T-helper 2 cell treated with Interferon-gamma antibody and Interleukin-4, amounts not matched to agents 5 μg/mL and 100 μg/mL, for 36 hours (primary cell): ENCODE measurements around the gene OST4.
A peak's percentile ranks its signal among the peaks of the same experiment; 100 is the strongest.
"Not testable (repeated sequence)": the region's sequence is repeated elsewhere in the genome, so short reads cannot be mapped to it uniquely, and the experiment has no call there.

ENCODE experiments used
- DNase-seq: peaks from one replicate; pipeline ENCODE4 v3.0.0; 2021; ENCODE audit warnings: low spot score
- H3K27ac Mint-ChIP-seq: one replicate; pipeline ENCODE4 v1.8.0; 2021; ENCODE audit warnings: mild to moderate bottlenecking, mixed read lengths
- H3K27me3 Mint-ChIP-seq: one replicate; pipeline ENCODE4 v1.8.0; 2021; ENCODE audit warnings: low read depth, mixed read lengths
- H3K36me3 Mint-ChIP-seq: one replicate; pipeline ENCODE4 v1.8.0; 2021; ENCODE audit warnings: low read depth, mixed read lengths
- H3K4me1 Mint-ChIP-seq: one replicate; pipeline ENCODE4 v1.8.0; 2021; ENCODE audit warnings: low read depth, mixed read lengths
- H3K4me3 Mint-ChIP-seq: one replicate; pipeline ENCODE4 v1.8.0; 2022; ENCODE audit warnings: mild to moderate bottlenecking, moderate library complexity, mixed read lengths
- H3K9me3 Mint-ChIP-seq: one replicate; pipeline ENCODE4 v1.8.0; 2021; ENCODE audit warnings: mixed read lengths

The OST4 gene

DNA sequence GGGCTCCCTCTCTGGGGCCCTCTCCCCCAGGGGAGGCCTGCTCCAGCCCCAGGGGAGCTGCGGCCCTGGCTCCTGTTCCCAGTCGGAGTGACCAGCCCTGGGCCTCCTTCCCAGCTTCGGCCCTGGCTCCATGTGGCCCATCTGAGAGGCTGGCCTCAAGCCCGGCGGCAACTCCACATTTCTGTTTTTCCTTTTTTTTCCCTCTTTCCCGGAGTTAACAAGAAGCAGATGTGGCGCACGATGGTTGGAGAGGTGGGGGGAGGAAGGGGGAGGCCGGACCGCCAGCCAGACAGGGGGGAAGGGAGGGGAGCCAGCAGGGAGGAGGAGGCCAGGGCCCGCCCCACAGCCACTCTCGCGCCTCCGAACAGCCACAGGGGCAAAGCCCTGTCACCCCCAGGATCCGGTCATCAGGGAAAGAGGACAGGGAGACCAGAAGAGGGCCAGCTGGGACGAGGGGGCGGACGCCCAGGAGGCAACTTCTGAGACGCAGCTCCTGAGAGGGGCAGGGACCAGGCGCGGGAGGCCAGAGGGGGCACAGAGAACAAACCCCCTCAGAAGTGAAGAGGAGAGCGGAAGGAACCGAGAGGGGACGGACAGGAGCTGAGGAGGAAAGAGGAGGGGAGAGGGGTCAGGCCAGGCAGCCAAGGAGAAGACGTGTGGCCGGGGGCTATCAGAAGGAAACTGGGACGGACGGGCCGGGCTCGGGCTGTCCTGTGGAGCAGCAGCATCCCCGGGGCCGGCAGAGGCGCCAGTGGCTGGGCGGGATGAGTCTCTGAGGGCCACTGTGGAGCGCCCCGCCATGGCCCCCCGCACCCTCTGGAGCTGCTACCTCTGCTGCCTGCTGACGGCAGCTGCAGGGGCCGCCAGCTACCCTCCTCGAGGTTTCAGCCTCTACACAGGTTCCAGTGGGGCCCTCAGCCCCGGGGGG lies 7.1 kb upstream of the OST4 start, which contains the start of gene EMILIN1:
EMILIN1 (plus strand) TSS at position 349 of the 928 bp plus-strand sequence; CDS start at position 800, 451 bp downstream.
- Mint-ChIP-seq H3K27ac (peak within 1 kb of the TSS; percentile 28), H3K36me3 (peaks cover 2% of the 10 kb centered on the region), H3K27me3 (peaks cover 2% of the 10 kb centered on the region), H3K9me3 (no peaks in the 10 kb centered on the region), H3K4me1 (peaks cover 47% of the 10 kb centered on the region), H3K4me3 (no peak within 1 kb of the TSS)
- DNase-seq, result no peak

DNA sequence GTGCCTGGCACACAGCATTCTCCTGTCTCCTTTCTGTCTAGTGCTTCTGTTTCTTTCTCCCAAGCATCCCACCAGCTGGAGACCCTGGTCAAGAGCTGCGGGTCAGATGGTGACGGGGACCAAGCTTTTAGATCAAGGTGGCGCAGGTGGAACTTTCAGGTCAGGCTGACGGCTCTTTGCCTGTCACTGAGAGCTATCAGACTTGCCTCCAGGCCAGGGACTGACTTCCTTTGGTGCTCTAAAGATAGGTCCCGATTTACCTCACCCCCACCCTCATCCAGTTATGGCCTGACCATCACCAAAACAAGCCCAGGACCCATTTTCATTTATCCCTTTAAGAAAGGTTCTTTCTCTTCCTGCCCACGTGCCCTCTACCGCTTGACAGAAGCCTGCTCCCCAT lies 5.8 kb upstream of the OST4 start:
- H3K27me3 Mint-ChIP-seq, result peaks cover 2% of the 10 kb centered on the region
- peaks cover 2% of the 10 kb centered on the region for H3K36me3 Mint-ChIP-seq
- H3K4me3 Mint-ChIP-seq, result no peak overlapping the region
- no peaks in the 10 kb centered on the region for H3K9me3 Mint-ChIP-seq
- DNase-seq, result no peak
- peaks cover 56% of the 10 kb centered on the region for H3K4me1 Mint-ChIP-seq
- peak overlapping the region; percentile 28 for H3K27ac Mint-ChIP-seq

DNA sequence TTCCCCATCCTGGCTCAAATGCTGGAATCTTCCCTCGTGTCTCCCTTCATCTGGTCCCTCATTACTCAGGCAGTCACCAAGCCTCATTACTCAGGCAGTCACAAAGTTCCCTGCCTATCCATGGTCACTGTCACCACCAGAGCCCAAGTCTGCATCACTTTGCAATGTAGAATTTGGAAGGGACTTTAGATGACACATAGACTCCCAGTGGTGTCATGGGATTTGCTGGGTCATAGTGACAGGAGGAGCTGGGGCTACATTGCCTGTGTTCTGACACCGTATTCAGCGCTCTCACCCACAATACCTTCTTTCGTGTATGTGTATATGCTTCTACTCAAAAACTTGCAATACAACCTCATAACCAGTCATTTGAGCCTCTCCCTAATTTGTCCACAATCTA lies 4.9 kb upstream of the OST4 start:
- H3K36me3 Mint-ChIP-seq, result peaks cover under 1% of the 10 kb centered on the region
- H3K4me3 Mint-ChIP-seq, result peak overlapping the region; percentile 22
- H3K4me1 Mint-ChIP-seq, result peaks cover 54% of the 10 kb centered on the region
- H3K9me3 Mint-ChIP-seq, result no peaks in the 10 kb centered on the region
- DNase-seq, result no peak
- peaks cover 2% of the 10 kb centered on the region for H3K27me3 Mint-ChIP-seq
- peak overlapping the region; percentile 73 for H3K27ac Mint-ChIP-seq

DNA sequence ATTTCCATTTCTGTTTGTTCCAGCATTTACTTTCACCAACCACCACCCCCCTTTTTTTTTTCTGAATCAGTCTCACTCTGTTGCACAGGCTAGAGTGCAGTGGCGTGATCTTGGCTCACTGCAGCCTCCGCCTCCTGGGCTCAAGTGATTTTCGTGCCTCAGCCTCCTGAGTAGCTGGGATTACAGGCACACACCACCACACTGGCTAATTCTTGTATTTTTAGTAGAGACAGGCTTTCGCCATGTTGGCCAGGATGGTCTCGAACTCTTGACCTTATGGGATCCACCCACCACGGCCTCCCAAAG lies 4.1 kb upstream of the OST4 start:
- Mint-ChIP-seq H3K27ac (peak overlapping the region; percentile 82), H3K4me3 (peak overlapping the region; percentile 51), H3K4me1 (peaks cover 52% of the 10 kb centered on the region)
- DNase-seq, H3K9me3 Mint-ChIP-seq, H3K36me3 Mint-ChIP-seq, H3K27me3 Mint-ChIP-seq: not testable (repeated sequence)

DNA sequence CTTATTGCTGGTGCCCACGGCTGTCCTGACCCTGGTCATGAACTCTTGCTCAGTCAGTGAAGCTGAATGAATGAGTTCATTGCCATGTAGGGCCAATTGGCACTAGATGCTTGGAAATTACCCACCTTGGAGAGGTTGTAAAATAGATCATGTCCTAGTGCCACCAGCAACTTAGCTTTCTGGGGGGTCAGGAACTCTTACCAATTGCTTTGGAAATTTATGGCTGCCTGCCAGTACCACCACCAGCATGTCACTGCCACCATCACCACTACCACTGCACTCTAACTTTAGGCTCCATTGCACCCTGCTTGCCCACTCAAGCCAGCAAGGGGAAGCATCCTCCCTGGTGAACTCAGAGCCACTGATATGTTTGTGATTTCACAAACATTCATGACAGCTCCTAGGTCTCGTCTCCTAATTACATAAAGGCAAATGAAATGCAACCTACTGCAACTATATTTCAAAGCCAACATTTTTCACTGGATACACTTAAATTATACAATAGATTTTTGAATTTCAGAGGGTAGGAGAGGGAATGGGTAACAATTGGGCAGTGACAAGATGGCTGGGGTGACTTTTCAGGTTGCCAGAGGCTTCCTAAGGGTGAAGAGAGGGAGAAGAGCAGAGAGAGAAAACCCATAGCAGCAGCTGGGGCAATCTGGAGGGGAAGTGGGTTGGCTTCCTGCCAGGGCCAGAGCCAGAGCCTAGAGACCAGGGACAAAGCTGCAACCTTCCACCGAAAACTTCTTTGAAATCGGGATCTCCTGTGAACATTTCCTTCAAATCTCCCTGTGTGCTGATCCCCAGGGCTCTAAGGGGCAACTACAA lies 3.5 kb upstream of the OST4 start:
- peaks cover 52% of the 10 kb centered on the region for H3K4me1 Mint-ChIP-seq
- H3K4me3 Mint-ChIP-seq, result peak overlapping the region; percentile 51
- peak overlapping the region; percentile 82 for H3K27ac Mint-ChIP-seq

DNA sequence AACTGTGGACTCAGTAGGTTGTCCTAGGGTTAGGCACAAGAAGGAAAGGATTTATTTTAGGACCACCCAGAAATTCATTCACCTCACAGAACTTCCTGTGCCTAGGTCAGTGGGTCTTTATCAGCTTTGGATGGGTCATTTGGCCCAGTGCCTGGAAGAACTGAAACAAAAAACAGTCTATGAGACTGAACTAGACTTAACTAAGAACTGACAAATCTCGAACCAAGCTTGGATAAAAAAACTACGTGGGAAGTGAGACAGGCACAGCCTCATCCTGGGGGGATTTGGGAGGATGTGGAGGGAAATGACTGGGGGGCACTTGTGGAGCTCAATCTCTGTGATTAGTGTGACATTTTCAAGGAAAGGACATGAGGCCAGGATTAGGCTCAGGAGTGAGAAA lies 2.3 kb upstream of the OST4 start:
- Mint-ChIP-seq H3K27ac (peak overlapping the region; percentile 2), H3K36me3 (peaks cover 22% of the 10 kb centered on the region), H3K9me3 (no peaks in the 10 kb centered on the region), H3K27me3 (peaks cover 2% of the 10 kb centered on the region), H3K4me3 (no peak overlapping the region), H3K4me1 (peaks cover 63% of the 10 kb centered on the region)
- DNase-seq, result no peak

More for the DNA sequence above, 3.5 kb upstream of the OST4 start:
- Mint-ChIP-seq H3K36me3 (peaks cover 11% of the 10 kb centered on the region), H3K9me3 (no peaks in the 10 kb centered on the region), H3K27me3 (peaks cover 2% of the 10 kb centered on the region)
- DNase-seq, result no peak

DNA sequence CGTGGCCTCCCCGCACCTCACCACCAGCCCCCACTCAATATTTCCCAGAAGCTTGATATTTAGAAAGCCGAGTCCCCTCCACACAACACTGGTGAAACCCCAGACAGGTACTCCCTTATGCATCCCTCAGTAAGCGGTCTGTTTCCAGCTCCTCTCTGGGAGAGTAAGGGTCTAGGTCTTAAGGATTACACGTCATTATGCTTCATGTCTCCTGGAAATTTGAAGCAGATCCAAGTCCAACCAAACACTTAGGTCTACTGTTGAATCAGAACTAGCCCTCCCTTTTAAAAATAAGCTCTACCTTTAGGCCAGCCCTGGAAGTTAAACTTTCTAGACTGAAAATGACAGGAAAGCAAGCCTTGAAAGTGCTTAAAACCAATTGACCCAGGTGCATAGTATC lies 1.5 kb upstream of the OST4 start:
- Mint-ChIP-seq H3K27me3 (peaks cover 2% of the 10 kb centered on the region), H3K36me3 (peaks cover 30% of the 10 kb centered on the region), H3K9me3 (no peaks in the 10 kb centered on the region), H3K4me1 (peaks cover 70% of the 10 kb centered on the region), H3K27ac (peak overlapping the region; percentile 81), H3K4me3 (peak overlapping the region; percentile 90)
- DNase-seq, result no peak

DNA sequence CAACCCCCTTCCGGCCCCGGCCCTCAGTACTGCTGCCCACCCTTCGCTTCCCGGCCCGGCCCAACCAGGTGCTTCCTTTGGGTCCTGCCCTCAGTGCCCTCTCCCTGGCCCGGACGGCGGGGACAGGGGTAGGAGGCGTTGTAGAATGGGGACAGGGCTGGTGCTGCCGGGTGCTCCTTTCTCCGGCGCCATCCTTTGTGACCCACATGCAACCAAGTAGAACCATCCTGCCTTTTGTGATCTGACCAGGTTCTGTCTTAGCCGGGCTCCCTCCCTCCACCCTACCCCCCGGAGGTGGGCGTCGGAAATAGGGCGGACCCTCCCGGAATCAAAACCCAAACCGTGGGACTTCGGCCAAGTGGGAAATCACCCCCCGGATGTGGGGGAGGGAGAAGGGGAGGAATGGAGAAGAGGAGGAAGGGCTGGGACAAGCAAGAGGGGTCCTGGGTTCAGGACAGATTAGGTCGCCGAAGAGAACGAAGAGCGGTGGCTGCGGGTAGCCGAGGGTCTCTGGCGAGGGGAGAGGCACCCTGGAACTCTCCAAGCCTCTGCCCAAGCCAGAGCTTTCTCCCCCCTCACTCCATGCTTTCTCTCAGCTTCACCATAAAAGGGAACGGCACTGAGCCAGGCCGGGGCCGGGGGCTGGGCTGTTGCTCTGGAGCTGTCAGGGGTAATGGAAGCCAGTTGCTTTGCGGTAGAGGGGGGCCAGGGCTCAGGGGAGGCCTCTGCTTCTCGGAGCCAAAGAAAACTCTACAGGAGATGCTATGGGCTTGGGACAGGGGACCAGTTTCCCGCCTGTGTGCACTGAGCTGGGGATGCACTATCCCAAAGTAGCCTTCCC lies 756 bp upstream of the OST4 start:
- Mint-ChIP-seq H3K36me3 (peaks cover 34% of the 10 kb centered on the region), H3K4me3 (peak overlapping the region; percentile 90), H3K27me3 (peaks cover 2% of the 10 kb centered on the region), H3K9me3 (no peaks in the 10 kb centered on the region), H3K4me1 (peaks cover 70% of the 10 kb centered on the region), H3K27ac (peak overlapping the region; percentile 81)
- DNase-seq, result peak; percentile 49

DNA sequence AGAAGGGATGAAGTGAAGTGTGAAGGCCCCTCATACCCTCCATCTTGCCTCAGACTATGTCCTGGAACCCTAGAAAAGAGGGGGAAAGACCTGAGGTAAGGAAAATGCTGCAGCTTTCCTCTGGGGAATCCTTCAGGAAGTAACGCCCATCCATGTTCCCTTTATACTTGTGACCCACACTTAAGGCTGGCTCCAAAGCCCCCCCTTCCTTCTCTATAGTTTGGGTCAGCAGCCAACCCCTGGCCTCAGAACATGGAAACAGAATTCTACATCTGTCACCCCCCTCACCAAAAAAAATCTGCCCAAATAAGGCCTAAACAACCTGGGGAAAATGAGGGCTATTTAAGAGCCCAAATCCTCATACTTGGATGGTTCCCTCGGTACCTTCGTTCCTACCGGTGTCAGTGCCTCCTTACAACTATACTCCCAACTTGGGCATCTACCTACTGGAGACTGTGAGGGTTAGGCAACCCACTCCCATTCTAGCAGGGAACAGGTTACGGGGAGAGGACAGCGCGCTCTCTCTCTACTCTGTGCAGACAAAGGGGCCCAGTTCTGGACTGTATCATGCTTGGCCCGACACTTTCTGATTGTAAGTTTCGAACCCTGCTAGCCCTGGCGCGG lies 689 bp downstream of the OST4 start:
- H3K27me3 Mint-ChIP-seq, result no peaks in the 10 kb centered on the region
- peak overlapping the region; percentile 94 for H3K27ac Mint-ChIP-seq
- peak overlapping the region; percentile 98 for H3K4me3 Mint-ChIP-seq
- peaks cover 38% of the 10 kb centered on the region for H3K36me3 Mint-ChIP-seq
- peaks cover 58% of the 10 kb centered on the region for H3K4me1 Mint-ChIP-seq
- DNase-seq, result no peak
- H3K9me3 Mint-ChIP-seq, result no peaks in the 10 kb centered on the region

DNA sequence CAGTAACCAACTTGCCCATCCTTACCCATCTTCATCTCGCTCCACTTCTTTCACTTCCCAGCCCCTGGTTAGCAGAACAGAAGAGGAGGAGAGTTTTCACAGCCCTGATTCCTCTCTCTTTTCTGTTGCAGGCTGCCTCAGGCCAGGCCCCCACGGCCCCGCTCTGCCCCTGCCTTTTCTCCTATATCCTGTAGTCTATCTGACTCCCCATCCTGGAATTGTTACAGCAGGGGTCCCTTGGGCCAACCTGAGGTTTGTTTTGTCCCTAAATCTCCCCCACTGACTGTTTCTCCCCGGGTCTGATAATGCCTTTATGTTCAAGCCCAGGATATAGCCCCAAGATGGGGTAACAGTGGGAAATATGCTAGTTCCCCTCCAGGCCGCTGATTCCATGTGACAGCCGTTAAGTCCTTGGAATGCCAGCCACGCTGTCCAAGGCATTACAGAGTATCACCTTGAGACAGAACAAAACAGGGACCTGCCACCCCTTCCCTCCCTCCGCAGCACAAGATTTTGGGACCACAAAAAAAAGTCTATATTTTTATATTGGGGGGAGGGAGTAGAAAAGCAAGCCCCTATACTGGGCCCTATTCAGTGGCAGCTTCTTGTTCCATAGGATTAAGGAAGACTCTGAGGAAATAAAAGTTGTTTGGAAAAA lies 1.4 kb downstream of the OST4 start:
- Mint-ChIP-seq H3K4me3 (peak overlapping the region; percentile 98), H3K9me3 (no peaks in the 10 kb centered on the region), H3K27me3 (no peaks in the 10 kb centered on the region), H3K27ac (peak overlapping the region; percentile 94), H3K36me3 (peaks cover 44% of the 10 kb centered on the region), H3K4me1 (peaks cover 55% of the 10 kb centered on the region)
- no peak for DNase-seq

DNA sequence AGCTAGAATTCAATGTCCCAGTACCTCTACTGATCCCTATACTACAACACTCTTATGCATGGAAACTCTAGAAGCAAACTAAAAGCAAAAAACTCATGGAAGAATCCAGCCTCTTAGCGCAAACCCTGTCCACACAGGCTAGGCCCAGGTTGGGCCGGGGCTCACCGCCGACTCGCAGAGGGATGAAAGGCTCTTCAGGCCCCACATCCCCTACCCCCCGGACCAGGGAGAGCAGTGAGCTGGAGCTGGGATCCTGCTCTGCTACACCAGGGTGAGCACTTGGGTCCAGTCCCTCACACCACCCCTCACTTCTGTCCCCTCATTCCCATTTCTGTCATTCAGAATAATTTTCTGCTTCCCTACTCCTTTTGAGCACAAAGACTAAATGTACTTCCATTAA lies 2.0 kb downstream of the OST4 start:
- peaks cover 50% of the 10 kb centered on the region for H3K4me1 Mint-ChIP-seq
- peak overlapping the region; percentile 98 for H3K4me3 Mint-ChIP-seq
- no peaks in the 10 kb centered on the region for H3K27me3 Mint-ChIP-seq
- H3K36me3 Mint-ChIP-seq, result peaks cover 44% of the 10 kb centered on the region
- H3K9me3 Mint-ChIP-seq, result no peaks in the 10 kb centered on the region
- H3K27ac Mint-ChIP-seq, result peak overlapping the region; percentile 28
- no peak for DNase-seq

DNA sequence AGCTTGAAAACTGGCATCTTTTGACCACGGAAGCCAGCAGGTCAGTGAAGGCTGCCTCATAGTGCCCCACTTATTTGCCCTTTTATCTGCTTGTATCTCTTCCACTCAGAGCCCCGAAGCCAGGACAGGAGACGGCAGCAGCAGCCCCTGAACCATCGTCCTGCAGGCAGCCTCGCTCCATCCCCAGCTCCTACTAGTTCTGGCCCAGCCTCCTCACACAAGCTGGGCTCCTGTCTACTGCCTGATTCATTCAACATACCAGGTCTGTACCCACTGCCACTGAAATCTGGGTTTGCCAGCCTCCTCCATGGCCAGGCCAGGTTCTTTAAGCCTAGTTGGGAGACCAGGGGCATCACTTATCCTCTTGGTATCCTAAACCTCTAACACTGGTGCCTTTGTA lies 4.1 kb downstream of the OST4 start:
- no peak for DNase-seq
- Mint-ChIP-seq H3K36me3 (peaks cover 54% of the 10 kb centered on the region), H3K27ac (peak overlapping the region; percentile 41), H3K4me1 (peaks cover 37% of the 10 kb centered on the region), H3K9me3 (no peaks in the 10 kb centered on the region), H3K27me3 (no peaks in the 10 kb centered on the region), H3K4me3 (no peak overlapping the region)

DNA sequence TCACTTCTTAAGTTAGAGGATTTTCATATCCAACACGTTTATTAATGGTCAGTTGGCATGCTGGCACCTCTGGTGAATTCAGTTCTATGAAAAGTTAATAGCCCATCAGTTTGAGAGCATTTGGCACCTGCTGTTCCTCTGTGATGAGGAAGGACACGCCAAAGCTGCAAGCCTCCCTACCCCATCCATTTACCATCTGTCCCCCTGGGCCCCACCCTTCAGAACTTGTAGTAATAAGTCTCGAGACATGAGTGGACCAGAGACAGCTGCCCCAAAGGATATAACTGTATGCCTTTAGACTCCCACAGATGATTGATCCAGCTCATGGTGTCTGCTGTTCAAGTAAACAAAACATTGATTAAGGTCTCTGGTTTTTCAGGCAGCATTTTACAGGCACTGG lies 6.3 kb downstream of the OST4 start:
- H3K4me3 Mint-ChIP-seq, result no peak overlapping the region
- no peak for DNase-seq
- H3K27me3 Mint-ChIP-seq, result no peaks in the 10 kb centered on the region
- peaks cover 26% of the 10 kb centered on the region for H3K4me1 Mint-ChIP-seq
- H3K36me3 Mint-ChIP-seq, result peaks cover 46% of the 10 kb centered on the region
- no peak overlapping the region for H3K27ac Mint-ChIP-seq
- no peaks in the 10 kb centered on the region for H3K9me3 Mint-ChIP-seq
